OCI-LY7 (cell line): Measurements from ENCODE around the gene ZNF836.

Source experiments
- EZH2phosphoT487 ChIP-seq: fragments of 200-600 bp; sonication (generic); IDR thresholded peaks from 2 replicates; pipeline ENCODE4 v1.6.1; 2018; ENCODE audit warnings: low read depth, borderline replicate concordance, mild to moderate bottlenecking, mixed run types, antibody characterized with exemption, low read length, moderate library complexity, mixed read lengths
- TF ChIP-seq, protein P1 (sequence below): fragments of 200-600 bp; sonication (generic); conservative IDR thresholded peaks from 2 replicates; pipeline ENCODE4 v1.5.1; 2014; ENCODE audit warnings: mild to moderate bottlenecking, antibody characterized with exemption, low read length, moderate library complexity, mixed read lengths

DNA sequence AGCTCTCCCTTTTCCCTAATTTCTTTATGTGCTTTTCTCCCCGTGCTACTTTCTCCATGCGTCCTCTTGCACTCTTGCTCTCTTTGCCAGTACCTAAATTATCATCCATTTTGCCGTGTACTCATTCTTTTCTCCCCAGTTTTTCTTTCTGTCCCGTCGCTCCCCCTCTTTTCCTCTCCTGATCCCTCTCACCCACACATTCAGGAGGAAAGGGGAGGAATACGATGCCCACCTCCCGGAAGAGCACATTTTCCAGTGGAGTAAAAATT, 32.5 kb downstream of the ZNF836 start:
- no peak for TF ChIP-seq EZH2phosphoT487
- TF ChIP-seq, protein P1, sequence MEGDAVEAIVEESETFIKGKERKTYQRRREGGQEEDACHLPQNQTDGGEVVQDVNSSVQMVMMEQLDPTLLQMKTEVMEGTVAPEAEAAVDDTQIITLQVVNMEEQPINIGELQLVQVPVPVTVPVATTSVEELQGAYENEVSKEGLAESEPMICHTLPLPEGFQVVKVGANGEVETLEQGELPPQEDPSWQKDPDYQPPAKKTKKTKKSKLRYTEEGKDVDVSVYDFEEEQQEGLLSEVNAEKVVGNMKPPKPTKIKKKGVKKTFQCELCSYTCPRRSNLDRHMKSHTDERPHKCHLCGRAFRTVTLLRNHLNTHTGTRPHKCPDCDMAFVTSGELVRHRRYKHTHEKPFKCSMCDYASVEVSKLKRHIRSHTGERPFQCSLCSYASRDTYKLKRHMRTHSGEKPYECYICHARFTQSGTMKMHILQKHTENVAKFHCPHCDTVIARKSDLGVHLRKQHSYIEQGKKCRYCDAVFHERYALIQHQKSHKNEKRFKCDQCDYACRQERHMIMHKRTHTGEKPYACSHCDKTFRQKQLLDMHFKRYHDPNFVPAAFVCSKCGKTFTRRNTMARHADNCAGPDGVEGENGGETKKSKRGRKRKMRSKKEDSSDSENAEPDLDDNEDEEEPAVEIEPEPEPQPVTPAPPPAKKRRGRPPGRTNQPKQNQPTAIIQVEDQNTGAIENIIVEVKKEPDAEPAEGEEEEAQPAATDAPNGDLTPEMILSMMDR, result no peak
